ENCODE results near the gene ENTPD7. TPM values are rescaled to one million over a fixed set of nuclear protein-coding genes. Genes with fewer than 3 reads are reported as not detected.

ENTPD7 gene
- total RNA-seq, 1 experiment from 2014 or later, result 14.5 TPM

DNA sequence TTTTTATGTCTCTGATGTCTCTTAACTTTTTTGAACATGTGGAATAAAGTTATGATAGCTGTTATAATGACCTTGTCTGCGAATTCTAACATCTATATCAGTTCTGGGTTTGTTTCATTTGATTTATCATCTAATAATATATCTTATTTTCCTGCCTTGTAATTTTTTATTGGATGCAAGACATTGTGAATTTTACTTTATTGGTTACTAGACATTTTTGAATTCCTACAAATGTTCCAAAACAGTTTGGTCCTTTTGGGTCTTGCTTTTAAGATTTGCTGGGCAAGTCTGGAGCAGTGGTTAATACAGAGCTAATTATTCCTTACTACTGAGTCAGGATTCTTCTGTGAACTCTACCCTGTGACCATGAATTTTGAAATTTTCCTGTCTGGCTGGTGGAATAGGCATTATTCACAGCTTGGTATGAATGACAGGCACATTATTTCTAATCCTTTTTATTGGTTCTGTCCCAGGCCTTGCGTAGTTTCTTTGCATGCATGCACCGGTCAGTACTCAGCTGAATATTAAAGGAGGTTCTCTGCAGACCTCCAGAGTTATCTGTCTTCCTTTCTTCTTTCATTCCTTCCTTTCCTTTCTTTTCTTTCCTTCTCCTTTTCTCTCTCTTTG is 81.7 kb downstream of the ENTPD7 start:
- Histone ChIP-seq H4K20me1 (ENCODE audit: control insufficient read depth, insufficient read depth, insufficient read length) (no peaks in the 10 kb centered on the region), H3K4ac (ENCODE audit: low read depth, low read length) (no peak overlapping the region), H3K79me1 (ENCODE audit: insufficient read depth, low read depth, low read length, poor library complexity, severe bottlenecking) (no peaks in the 10 kb centered on the region), H3K79me2 (ENCODE audit: insufficient read depth, low read length) (no peaks in the 10 kb centered on the region), H3K4me1 (ENCODE audit: insufficient read depth, low read length) (no peaks in the 10 kb centered on the region), H3K18ac (ENCODE audit: insufficient read length, low read depth, low read length) (no peak overlapping the region), H3K27me3 (ENCODE audit: insufficient read depth, low read length) (no peaks in the 10 kb centered on the region), H3K56ac (ENCODE audit: insufficient read length, low read depth, low read length) (no peak overlapping the region), H3T11ph (ENCODE audit: low read length) (no peak overlapping the region), H3K9ac (ENCODE audit: extremely low read depth, insufficient read length, low read length) (no peak overlapping the region), H4K91ac (ENCODE audit: insufficient read length, low read depth, low read length) (no peak overlapping the region), H3K23ac (ENCODE audit: insufficient read length, low read depth, low read length) (no peak overlapping the region), H2AFZ (ENCODE audit: low read length) (no peak overlapping the region), H3K9me3 (ENCODE audit: control insufficient read depth, low read depth, low read length) (no peaks in the 10 kb centered on the region), H3K4me2 (ENCODE audit: insufficient read depth, insufficient read length, low read length) (no peak overlapping the region), H2BK120ac (ENCODE audit: low read depth, low read length, poor library complexity, severe bottlenecking) (no peak overlapping the region), H3K14ac (ENCODE audit: insufficient read depth, low read length) (no peak overlapping the region), H2BK5ac (ENCODE audit: insufficient read length, low read length) (no peak overlapping the region), H2AK5ac (ENCODE audit: insufficient read length, low read length) (no peak overlapping the region), H2BK12ac (ENCODE audit: insufficient read length, low read depth, low read length) (no peak overlapping the region), H3K23me2 (ENCODE audit: insufficient read length, low read depth, low read length, poor library complexity, severe bottlenecking) (no peaks in the 10 kb centered on the region), H2BK20ac (ENCODE audit: low read depth, low read length, poor library complexity, severe bottlenecking) (no peak overlapping the region), H4K8ac (replicated peaks; ENCODE audit: insufficient read length, low read depth, low read length) (no peak overlapping the region), H4K5ac (ENCODE audit: insufficient read length, low read depth, low read length) (no peak overlapping the region), H2BK15ac (ENCODE audit: low read depth, low read length) (no peak overlapping the region), H3K27ac (ENCODE audit: insufficient read length, low read depth, low read length) (no peak overlapping the region)
- no CpG with 5 or more reads among the region's 3 CpGs for WGBS (ENCODE audit: extremely low coverage, insufficient read length, low lambda C conversion rate)
- no peak overlapping the region; a peak in 1 of 7 replicates for H3K27ac Mint-ChIP-seq
- no peaks in the 10 kb centered on the region for H3K27me3 Mint-ChIP-seq (ENCODE audit: low read depth)
- no peaks in the 10 kb centered on the region for H3K4me1 Mint-ChIP-seq
- H3K4me3 Mint-ChIP-seq, result no peak overlapping the region
- H3K36me3 Mint-ChIP-seq (ENCODE audit: insufficient read depth in 1 of 3, low read depth in 3 of 3), result peaks cover 55 to 89% (median 83%) of the 10 kb centered on the region in 3 experiments
- TF ChIP-seq, protein P1, sequence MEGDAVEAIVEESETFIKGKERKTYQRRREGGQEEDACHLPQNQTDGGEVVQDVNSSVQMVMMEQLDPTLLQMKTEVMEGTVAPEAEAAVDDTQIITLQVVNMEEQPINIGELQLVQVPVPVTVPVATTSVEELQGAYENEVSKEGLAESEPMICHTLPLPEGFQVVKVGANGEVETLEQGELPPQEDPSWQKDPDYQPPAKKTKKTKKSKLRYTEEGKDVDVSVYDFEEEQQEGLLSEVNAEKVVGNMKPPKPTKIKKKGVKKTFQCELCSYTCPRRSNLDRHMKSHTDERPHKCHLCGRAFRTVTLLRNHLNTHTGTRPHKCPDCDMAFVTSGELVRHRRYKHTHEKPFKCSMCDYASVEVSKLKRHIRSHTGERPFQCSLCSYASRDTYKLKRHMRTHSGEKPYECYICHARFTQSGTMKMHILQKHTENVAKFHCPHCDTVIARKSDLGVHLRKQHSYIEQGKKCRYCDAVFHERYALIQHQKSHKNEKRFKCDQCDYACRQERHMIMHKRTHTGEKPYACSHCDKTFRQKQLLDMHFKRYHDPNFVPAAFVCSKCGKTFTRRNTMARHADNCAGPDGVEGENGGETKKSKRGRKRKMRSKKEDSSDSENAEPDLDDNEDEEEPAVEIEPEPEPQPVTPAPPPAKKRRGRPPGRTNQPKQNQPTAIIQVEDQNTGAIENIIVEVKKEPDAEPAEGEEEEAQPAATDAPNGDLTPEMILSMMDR (conservative IDR thresholded peaks at IDR 0.05), result no peak
- peaks cover 3 to 7% of the 10 kb centered on the region in 2 experiments; a peak in 2 of 5 replicates for H3K9me3 Mint-ChIP-seq
- no peak for DNase-seq
